NCI-H2227 (cell line): Measurements from ENCODE around the gene PLEKHH3.
A peak's percentile ranks its signal among the peaks of the same experiment; 100 is the strongest.
"Not testable (repeated sequence)": the region's sequence is repeated elsewhere in the genome, so short reads cannot be mapped to it uniquely, and the experiment has no call there.

Source experiments
- DNase-seq: peaks from one replicate; lab custom pipeline; 2025; ENCODE audit not compliant: unreplicated experiment; lab: John Stamatoyannopoulos, UW

Gene PLEKHH3

GRCh38 chr17:42673885-42674754 is 2.7 kb downstream of the PLEKHH3 start:
- peak; percentile 30 for DNase-seq

GRCh38 chr17:42673266-42673884 is 3.4 kb downstream of the PLEKHH3 start:
- DNase-seq: no peak

- DNase-seq: no peak
These were observed 4.8 kb downstream of the PLEKHH3 start for GRCh38 chr17:42672038-42672437.

GRCh38 chr17:42670789-42671657 is 5.8 kb downstream of the PLEKHH3 start:
- no peak for DNase-seq

- no peak for DNase-seq
These were observed 6.6 kb downstream of the PLEKHH3 start for GRCh38 chr17:42669977-42670788.

- DNase-seq: no peak
These were observed 7.2 kb downstream of the PLEKHH3 start for GRCh38 chr17:42669705-42669976.

- no peak for DNase-seq
These were observed 9.5 kb downstream of the PLEKHH3 start for GRCh38 chr17:42667088-42667951.

- DNase-seq: not testable (repeated sequence)
These were observed 10.7 kb downstream of the PLEKHH3 start for GRCh38 chr17:42666126-42666525.

GRCh38 chr17:42665581-42666001 is 11.2 kb downstream of the PLEKHH3 start:
- DNase-seq: no peak

GRCh38 chr17:42660692-42661345 is 16.0 kb downstream of the PLEKHH3 start:
- DNase-seq: no peak

GRCh38 chr17:42659932-42660274 is 16.9 kb downstream of the PLEKHH3 start:
- not testable (repeated sequence) for DNase-seq

- DNase-seq: peak; percentile 99
These were observed 17.5 kb downstream of the PLEKHH3 start, which contains the start of gene TUBG2 for GRCh38 chr17:42659079-42659931. TSS of gene TUBG2 (plus strand) at chr17:42659284. CDS start at chr17:42659504, 220 bp downstream.

GRCh38 chr17:42657824-42658588 is 18.8 kb downstream of the PLEKHH3 start:
- DNase-seq: no peak

GRCh38 chr17:42655528-42655927 is 21.3 kb downstream of the PLEKHH3 start:
- DNase-seq: no peak

- peak; percentile 77 for DNase-seq
These were observed 23.3 kb downstream of the PLEKHH3 start for GRCh38 chr17:42653179-42654124.

- no peak for DNase-seq
These were observed 25.4 kb downstream of the PLEKHH3 start for GRCh38 chr17:42651392-42651791.

- DNase-seq: no peak
These were observed 29.0 kb downstream of the PLEKHH3 start for GRCh38 chr17:42647778-42648177.
